Stimulated activated CD8-positive, alpha-beta memory T cell treated with anti-CD3 and anti-CD28 coated beads, Interleukin-12 subunit alpha, Interleukin-12 subunit beta, amount 100 ng/mL, for 4 hours (primary cell): Measurements from ENCODE around the gene THBS1.

Experiments used
- DNase-seq: peaks from one replicate; pipeline ENCODE4 v3.0.0-alpha.2; 2020; ENCODE audit warnings: low read depth

Gene THBS1

GRCh38 chr15:39608185-39609139 lies 27.6 kb downstream of the THBS1 start:
- DNase-seq: no peak

- no peak for DNase-seq
Observed at GRCh38 chr15:39609166-39609916, 28.5 kb downstream of the THBS1 start.

- DNase-seq: no peak
Observed at GRCh38 chr15:39610665-39611064, 29.8 kb downstream of the THBS1 start.

GRCh38 chr15:39613271-39613670 lies 32.4 kb downstream of the THBS1 start:
- no peak for DNase-seq

- no peak for DNase-seq
Observed at GRCh38 chr15:39613861-39614260, 33.0 kb downstream of the THBS1 start.

GRCh38 chr15:39616731-39617455 lies 36.0 kb downstream of the THBS1 start:
- DNase-seq: no peak

GRCh38 chr15:39618063-39618823 lies 37.4 kb downstream of the THBS1 start:
- DNase-seq: no peak

- DNase-seq: no peak
Observed at GRCh38 chr15:39621210-39621609, 40.3 kb downstream of the THBS1 start.

GRCh38 chr15:39621976-39622375 lies 41.1 kb downstream of the THBS1 start:
- DNase-seq: no peak

- no peak for DNase-seq
Observed at GRCh38 chr15:39622660-39623516, 42.0 kb downstream of the THBS1 start.

- peak; percentile 26 for DNase-seq
Observed at GRCh38 chr15:39623529-39623931, 42.7 kb downstream of the THBS1 start.

- DNase-seq: peak; percentile 49
Observed at GRCh38 chr15:39624806-39625205, 43.9 kb downstream of the THBS1 start.

GRCh38 chr15:39625451-39625850 lies 44.6 kb downstream of the THBS1 start:
- DNase-seq: no peak

- no peak for DNase-seq
Observed at GRCh38 chr15:39625856-39626255, 45.0 kb downstream of the THBS1 start.

GRCh38 chr15:39627451-39628143 lies 46.7 kb downstream of the THBS1 start:
- no peak for DNase-seq

- DNase-seq: no peak
Observed at GRCh38 chr15:39628144-39628508, 47.2 kb downstream of the THBS1 start.

GRCh38 chr15:39628546-39629257 lies 47.8 kb downstream of the THBS1 start:
- no peak for DNase-seq

- peak; percentile 52 for DNase-seq
Observed at GRCh38 chr15:39629371-39629770, 48.5 kb downstream of the THBS1 start.

- no peak for DNase-seq
Observed at GRCh38 chr15:39629906-39630305, 49.0 kb downstream of the THBS1 start.
